GM21723 (cell line): ENCODE measurements around the gene LLGL2.
A peak's percentile ranks its signal among the peaks of the same experiment; 100 is the strongest.
"Not testable (repeated sequence)": the region's sequence is repeated elsewhere in the genome, so short reads cannot be mapped to it uniquely, and the experiment has no call there.

Experiments
- ATAC-seq: cut with Tn5 transposase; IDR thresholded peaks from one replicate; pipeline ENCODE4 v1.9.1; 2021; ENCODE audit warnings: mild to moderate bottlenecking, moderate library complexity; ENCODE audit not compliant: unreplicated experiment

Gene LLGL2

DNA sequence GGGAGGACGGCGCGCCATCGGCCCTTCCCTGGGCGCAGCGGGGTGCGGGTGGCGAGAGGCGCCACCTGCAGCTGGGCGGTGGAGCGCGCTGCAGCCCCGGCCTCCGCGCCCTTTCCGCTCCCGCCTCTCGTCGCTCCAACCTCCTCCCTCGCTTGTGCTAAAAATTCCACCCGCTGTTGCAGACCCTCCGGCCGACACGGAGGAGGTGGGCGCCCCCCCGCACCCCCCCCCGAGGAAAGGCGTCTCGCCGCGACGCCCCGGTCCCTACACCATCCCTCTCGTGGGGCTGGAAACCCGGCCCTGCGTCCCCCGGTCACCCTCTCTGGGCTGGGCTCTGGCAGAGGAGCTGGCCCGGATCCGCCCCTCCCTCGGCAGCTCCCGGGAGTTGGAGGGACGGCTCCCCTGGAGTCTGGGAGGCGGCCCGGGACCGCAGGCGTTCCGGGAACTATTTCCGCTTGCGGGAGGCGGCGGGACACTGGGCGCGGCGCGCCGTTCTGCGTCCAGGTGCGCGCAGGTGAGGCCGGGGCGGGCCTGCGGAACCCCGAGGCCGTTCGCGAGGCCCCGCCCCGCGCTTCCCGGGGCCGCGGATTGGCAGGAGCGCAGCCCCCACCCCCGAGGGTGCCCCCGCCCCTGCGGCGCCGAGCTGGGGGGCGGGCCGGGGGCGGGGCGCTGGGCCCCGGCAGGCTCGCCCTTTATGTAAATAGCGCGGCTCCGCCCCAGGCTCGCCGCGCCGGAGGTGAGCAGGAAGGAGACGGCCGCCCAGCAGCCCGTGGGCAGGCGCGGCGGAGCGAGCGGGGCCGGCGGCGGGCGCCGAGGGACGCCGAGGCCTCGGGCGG lies at the start of gene LLGL2:
TSS of gene LLGL2 (plus strand) at position 728 of the 836 bp plus-strand sequence. CDS start 17,730 bp downstream, outside the sequence.
- ATAC-seq: peak; percentile 82

- ATAC-seq: no peak
Observed at GRCh38 chr17:75475851-75476250, 49.6 kb upstream of the LLGL2 start.

- no peak for ATAC-seq
Observed at GRCh38 chr17:75476271-75476671, 49.2 kb upstream of the LLGL2 start.

DNA sequence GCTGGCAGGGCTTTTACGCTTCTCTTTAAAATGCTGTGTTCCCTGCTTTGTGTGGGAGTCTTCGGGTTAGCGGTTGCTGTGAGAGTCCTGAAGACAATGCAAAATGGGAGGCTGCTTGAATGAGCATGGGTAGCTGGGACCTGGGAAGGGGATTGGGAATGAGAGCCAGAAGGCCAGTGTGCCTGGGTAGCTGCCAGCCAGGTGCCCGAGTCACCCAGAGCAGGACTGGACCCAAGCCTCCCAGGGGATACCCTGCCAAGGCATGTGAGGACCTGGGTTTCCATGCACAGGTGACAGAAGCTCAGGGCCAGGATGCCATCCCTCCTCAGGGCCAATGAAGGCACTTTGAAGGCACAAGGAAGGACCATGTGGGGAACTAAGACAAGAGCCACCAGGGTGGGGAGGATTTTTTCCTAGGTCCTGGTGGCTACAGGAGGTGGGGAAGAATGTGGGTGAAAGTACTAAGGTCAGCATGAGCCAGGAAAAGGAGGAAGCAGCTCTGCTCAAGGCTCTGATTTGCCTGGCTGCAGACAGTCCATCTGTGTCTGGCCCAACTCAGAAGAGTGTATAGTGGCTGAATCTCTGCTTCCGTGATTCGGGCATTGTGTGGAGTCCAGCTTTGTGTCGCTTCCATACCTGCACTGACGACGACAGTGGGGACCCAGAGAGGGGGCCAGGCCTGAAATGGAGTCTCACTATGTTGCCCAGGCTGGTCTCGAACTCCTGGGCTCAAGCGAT lies 48.6 kb upstream of the LLGL2 start:
- no peak for ATAC-seq

DNA sequence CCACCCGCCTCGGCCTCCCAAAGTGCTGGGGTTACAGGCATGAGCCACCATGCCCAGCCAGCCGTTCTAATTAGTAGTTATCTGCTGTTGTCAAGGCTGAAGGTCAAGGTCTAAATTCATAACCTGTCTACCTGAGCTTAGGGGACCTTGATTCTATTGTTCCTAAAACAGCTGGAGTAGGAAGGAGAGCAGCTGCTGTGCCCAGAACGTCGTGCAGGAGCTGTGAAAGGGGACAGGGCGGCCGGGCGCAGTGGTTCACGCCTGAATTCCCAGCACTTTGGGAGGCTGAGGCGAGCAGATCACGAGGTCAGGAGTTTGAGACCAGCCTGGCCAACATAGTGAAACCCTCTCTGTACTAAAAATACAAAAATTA lies 48.0 kb upstream of the LLGL2 start:
- not testable (repeated sequence) for ATAC-seq

- no peak for ATAC-seq
Observed at GRCh38 chr17:75478508-75478907, 47.0 kb upstream of the LLGL2 start.

GRCh38 chr17:75480281-75480680 lies 45.2 kb upstream of the LLGL2 start:
- ATAC-seq: no peak

DNA sequence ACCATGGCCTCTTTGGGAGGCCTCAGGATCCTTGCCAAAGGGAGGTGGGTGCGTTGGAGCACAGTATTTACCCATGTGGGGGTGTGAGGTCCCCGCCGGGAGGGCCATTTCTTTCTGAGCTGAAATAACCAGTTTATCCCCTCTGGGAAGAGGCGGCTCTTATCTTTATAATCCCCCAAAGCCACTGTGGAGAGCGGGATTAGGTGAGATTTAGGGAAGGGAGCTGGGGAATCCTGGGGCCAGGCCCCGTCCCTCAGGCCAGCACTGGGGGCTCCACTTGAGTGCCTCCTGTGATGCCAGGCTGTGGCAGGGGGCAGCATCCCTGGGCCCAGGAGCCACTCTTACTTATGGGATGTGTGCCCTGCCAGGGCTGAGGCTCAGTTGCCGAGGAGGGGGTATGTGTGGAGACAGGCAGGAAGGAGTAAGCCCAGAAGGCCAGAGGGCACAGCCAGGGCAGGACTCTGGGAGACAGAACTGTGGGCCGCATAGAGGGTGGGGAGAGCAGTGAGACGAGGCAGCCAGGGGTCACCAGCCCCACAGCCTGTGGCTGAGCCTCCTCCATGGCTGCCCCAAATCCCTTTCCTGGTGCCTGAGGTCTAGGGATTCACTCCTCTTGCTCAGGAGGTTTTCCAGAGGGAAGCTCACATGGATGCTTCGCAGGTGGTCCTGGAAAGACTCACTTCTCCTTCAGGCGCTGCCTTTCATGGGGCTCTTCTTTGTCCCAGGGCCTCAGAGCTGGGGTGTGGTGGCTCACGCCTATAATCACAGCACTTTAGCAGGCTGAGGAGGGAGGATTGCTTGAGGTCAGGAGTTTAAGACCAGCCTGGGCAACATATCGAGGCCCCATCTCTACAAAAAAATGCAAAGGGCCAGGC lies 44.1 kb upstream of the LLGL2 start:
- ATAC-seq: no peak

- ATAC-seq: no peak
Observed at GRCh38 chr17:75482098-75482942, 43.2 kb upstream of the LLGL2 start.

DNA sequence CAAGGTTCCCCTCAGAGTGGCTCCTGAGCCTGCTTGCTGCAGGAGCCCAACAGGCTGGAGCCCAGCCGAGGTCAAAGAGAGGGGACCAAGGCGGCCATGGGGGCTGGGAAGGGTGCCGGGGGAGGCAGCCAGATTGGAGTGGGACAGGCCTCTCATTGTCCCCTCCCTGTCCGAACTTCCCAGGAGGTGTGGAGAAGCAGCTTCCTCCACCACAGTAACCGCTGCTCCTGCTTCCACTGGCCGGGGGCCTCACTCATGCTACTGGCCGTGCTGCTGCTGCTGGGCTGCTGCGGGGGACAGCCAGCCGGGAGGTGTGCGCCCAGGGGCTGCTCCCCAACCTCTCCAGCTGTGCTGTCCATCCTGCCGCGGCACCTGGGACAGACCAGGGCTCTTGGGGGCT lies 39.8 kb upstream of the LLGL2 start:
- ATAC-seq: no peak

DNA sequence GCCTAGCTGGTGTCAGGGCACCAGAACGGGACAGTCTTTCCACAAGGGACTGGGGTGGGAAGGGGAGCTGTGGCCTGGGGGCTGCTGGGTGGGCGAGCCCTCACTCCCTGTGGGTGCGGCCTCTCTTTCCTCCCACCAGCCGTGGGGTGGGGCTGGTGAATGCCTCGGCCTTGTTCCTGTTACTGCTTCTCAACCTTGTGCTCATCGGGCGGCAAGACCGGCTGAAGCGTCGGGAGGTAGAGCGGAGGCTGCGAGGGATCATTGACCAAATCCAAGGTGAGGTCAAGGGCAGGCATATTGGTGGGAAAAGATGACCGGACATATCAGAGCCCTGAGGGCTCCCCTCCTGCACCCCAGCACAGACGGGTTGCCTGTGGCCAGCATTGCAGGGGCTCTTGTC lies 39.3 kb upstream of the LLGL2 start:
- ATAC-seq: no peak

DNA sequence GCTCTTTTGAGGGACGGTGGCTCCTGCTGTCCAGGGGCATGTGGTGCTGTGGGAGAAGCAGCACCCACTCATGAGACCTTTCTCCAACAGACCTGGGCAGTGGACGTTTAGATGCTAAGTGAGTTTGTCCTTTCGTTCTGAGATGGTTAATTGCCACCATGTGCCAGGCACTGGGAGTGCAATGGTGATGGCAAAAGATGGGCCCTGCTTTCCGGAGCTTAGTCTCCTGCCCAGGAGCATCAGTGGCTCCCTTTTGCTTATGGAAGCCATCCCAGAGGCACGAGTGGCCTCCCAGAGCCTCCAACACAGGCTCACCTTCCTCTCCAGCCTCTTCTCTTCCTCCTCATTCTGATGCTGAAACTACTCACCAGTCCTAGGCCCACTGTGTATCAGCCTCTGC lies 38.5 kb upstream of the LLGL2 start:
- ATAC-seq: no peak

- no peak for ATAC-seq
Observed at GRCh38 chr17:75487351-75488070, 38.0 kb upstream of the LLGL2 start.

- no peak for ATAC-seq
Observed at GRCh38 chr17:75488693-75489510, 36.6 kb upstream of the LLGL2 start.

DNA sequence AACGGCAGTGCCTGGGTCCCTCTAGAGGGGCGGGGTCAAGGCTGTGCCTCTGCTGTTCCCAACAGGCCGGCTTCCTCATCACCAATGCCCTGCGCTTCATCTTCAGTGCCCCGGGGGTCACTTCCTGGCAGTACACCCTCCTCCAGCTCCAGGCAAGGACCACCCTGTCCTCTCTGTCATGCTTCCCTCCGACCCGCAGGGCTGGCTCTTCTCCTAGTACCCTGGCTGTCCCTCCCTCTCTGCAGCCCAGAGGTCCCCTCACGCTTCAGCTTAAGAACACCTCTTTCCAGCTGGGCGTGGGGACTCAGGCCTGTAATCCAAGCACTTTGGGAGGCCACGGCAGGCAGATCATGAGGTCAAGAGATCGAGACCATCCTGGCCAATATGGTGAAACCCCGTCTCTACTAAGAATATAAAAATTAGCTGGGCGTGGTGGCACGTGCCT lies 36.0 kb upstream of the LLGL2 start:
- ATAC-seq: no peak

DNA sequence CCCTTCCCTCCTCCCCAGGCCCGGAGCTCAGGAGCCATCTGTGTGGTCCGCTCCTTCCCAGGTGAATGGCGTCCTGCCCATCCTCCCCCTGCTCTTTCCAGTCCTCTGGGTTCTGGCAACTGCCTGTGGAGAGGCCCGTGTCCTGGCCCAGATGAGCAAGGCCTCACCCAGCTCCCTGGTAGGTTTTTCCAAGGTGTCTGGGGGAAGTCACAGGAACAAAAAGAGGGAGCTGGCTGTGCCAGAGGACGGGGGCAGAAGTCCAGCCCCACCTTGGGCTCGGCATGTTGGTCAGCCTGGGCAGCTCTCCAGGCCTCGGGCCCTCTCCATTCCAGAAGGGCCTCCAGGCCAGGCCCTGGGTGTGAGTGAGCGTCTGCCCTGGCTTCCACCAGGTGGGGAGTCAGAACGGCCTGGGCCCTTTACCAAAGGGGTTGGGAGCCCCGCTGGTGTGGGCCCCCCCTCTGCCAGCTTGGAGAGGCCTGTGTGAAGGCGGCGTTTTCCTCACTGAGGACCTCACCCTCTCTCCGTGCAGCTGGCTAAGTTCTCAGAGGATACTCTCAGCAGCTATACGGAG lies 35.2 kb upstream of the LLGL2 start:
- ATAC-seq: no peak

- no peak for ATAC-seq
Observed at GRCh38 chr17:75490953-75491649, 34.4 kb upstream of the LLGL2 start.

GRCh38 chr17:75491680-75492079 lies 33.8 kb upstream of the LLGL2 start:
- ATAC-seq: no peak
